BLaER1 (cell line): Measurements from ENCODE around the gene DIP2A.

ENCODE experiments used
- H3K27ac ChIP-seq: shearing (Covaris generic); formaldehyde crosslinking; 2 replicates; pipeline ENCODE4 v1.8.1; 2022
- H3K27me3 ChIP-seq: shearing (Covaris generic); formaldehyde crosslinking; 2 replicates; pipeline ENCODE4 v1.8.1; 2022
- H3K36me3 ChIP-seq: shearing (Covaris generic); formaldehyde crosslinking; 2 replicates; pipeline ENCODE4 v1.8.1; 2022
- H3K4me1 ChIP-seq: shearing (Covaris generic); formaldehyde crosslinking; 2 replicates; pipeline ENCODE4 v1.8.1; 2022
- H3K4me2 ChIP-seq: shearing (Covaris generic); formaldehyde crosslinking; 2 replicates; pipeline ENCODE4 v1.8.1; 2022
- H3K4me3 ChIP-seq: shearing (Covaris generic); formaldehyde crosslinking; 2 replicates; pipeline ENCODE4 v1.8.1; 2022
- H3K9ac ChIP-seq: shearing (Covaris generic); formaldehyde crosslinking; 2 replicates; pipeline ENCODE4 v1.8.1; 2022
- H3K9me3 ChIP-seq: shearing (Covaris generic); formaldehyde crosslinking; 2 replicates; pipeline ENCODE4 v1.8.1; 2022
- H4K20me1 ChIP-seq: shearing (Covaris generic); formaldehyde crosslinking; 2 replicates; pipeline ENCODE4 v1.8.1; 2022
- Cebpa-rat ChIP-seq: shearing (Covaris generic); IDR thresholded peaks from 2 replicates; pipeline ENCODE4 v1.8.1; 2022

Gene DIP2A

GRCh38 chr21:46540087-46540710 is 81.5 kb downstream of the DIP2A start:
- Histone ChIP-seq H3K4me3 (no peak overlapping the region), H3K4me2 (no peak overlapping the region), H3K27me3 (no peaks in the 10 kb centered on the region), H3K9me3 (no peaks in the 10 kb centered on the region), H4K20me1 (no peaks in the 10 kb centered on the region), H3K4me1 (no peaks in the 10 kb centered on the region), H3K9ac (no peak overlapping the region), H3K36me3 (peaks cover 98% of the 10 kb centered on the region), H3K27ac (no peak overlapping the region)
- TF ChIP-seq Cebpa-rat: no peak

GRCh38 chr21:46542588-46543124 is 84.0 kb downstream of the DIP2A start:
- H3K9ac ChIP-seq: no peak overlapping the region
- H3K4me3 ChIP-seq: no peak overlapping the region
- no peak overlapping the region for H3K4me2 ChIP-seq
- no peaks in the 10 kb centered on the region for H3K4me1 ChIP-seq
- no peaks in the 10 kb centered on the region for H4K20me1 ChIP-seq
- peaks cover 99% of the 10 kb centered on the region for H3K36me3 ChIP-seq
- TF ChIP-seq Cebpa-rat: no peak
- H3K27ac ChIP-seq: no peak overlapping the region
- no peaks in the 10 kb centered on the region for H3K27me3 ChIP-seq
- no peaks in the 10 kb centered on the region for H3K9me3 ChIP-seq

- Histone ChIP-seq H3K36me3 (peaks cover 99% of the 10 kb centered on the region), H3K27ac (no peak overlapping the region), H3K27me3 (no peaks in the 10 kb centered on the region), H3K9me3 (no peaks in the 10 kb centered on the region; the same call in 1 of the 2 replicates), H4K20me1 (no peaks in the 10 kb centered on the region), H3K4me3 (no peak overlapping the region), H3K9ac (no peak overlapping the region), H3K4me2 (no peak overlapping the region), H3K4me1 (no peaks in the 10 kb centered on the region)
- no peak for TF ChIP-seq Cebpa-rat
Observed at GRCh38 chr21:46543306-46543705, 84.6 kb downstream of the DIP2A start.

- no peak overlapping the region for H3K9ac ChIP-seq
- no peak overlapping the region for H3K4me3 ChIP-seq
- no peak overlapping the region for H3K4me2 ChIP-seq
- no peaks in the 10 kb centered on the region for H4K20me1 ChIP-seq
- H3K9me3 ChIP-seq: no peaks in the 10 kb centered on the region; the same call in 1 of the 2 replicates
- no peak overlapping the region for H3K27ac ChIP-seq
- H3K27me3 ChIP-seq: no peaks in the 10 kb centered on the region
- no peaks in the 10 kb centered on the region for H3K4me1 ChIP-seq
- TF ChIP-seq Cebpa-rat: no peak
- peaks cover 99% of the 10 kb centered on the region for H3K36me3 ChIP-seq
Observed at GRCh38 chr21:46544003-46544402, 85.3 kb downstream of the DIP2A start.

- H3K27me3 ChIP-seq: no peaks in the 10 kb centered on the region
- H3K27ac ChIP-seq: no peak overlapping the region
- H3K9ac ChIP-seq: no peak overlapping the region
- no peak for TF ChIP-seq Cebpa-rat
- no peaks in the 10 kb centered on the region for H4K20me1 ChIP-seq
- H3K4me2 ChIP-seq: no peak overlapping the region
- H3K36me3 ChIP-seq: peaks cover 97% of the 10 kb centered on the region
- no peaks in the 10 kb centered on the region for H3K4me1 ChIP-seq
- no peaks in the 10 kb centered on the region; the same call in 1 of the 2 replicates for H3K9me3 ChIP-seq
- H3K4me3 ChIP-seq: no peak overlapping the region
Observed at GRCh38 chr21:46544824-46545223, 86.1 kb downstream of the DIP2A start.

- H3K4me2 ChIP-seq: no peak overlapping the region
- H3K4me1 ChIP-seq: no peaks in the 10 kb centered on the region
- no peaks in the 10 kb centered on the region; the same call in 1 of the 2 replicates for H3K9me3 ChIP-seq
- H3K9ac ChIP-seq: no peak overlapping the region
- H3K27me3 ChIP-seq: no peaks in the 10 kb centered on the region
- no peaks in the 10 kb centered on the region for H4K20me1 ChIP-seq
- H3K4me3 ChIP-seq: no peak overlapping the region
- TF ChIP-seq Cebpa-rat: no peak
- H3K27ac ChIP-seq: no peak overlapping the region
- H3K36me3 ChIP-seq: peaks cover 97% of the 10 kb centered on the region
Observed at GRCh38 chr21:46545363-46545762, 86.7 kb downstream of the DIP2A start.

- Histone ChIP-seq H3K27me3 (no peaks in the 10 kb centered on the region), H3K27ac (no peak overlapping the region), H3K4me3 (no peak overlapping the region), H3K4me1 (no peaks in the 10 kb centered on the region), H3K9me3 (no peaks in the 10 kb centered on the region; the same call in 1 of the 2 replicates), H3K9ac (no peak overlapping the region), H3K36me3 (peaks cover 98% of the 10 kb centered on the region), H4K20me1 (no peaks in the 10 kb centered on the region), H3K4me2 (no peak overlapping the region)
- no peak for TF ChIP-seq Cebpa-rat
Observed at GRCh38 chr21:46545911-46546310, 87.2 kb downstream of the DIP2A start.

- Histone ChIP-seq H3K9ac (no peak overlapping the region), H3K4me1 (no peaks in the 10 kb centered on the region), H4K20me1 (no peaks in the 10 kb centered on the region), H3K9me3 (no peaks in the 10 kb centered on the region; the same call in 1 of the 2 replicates), H3K4me3 (no peak overlapping the region), H3K36me3 (peaks cover 94% of the 10 kb centered on the region), H3K4me2 (no peak overlapping the region), H3K27ac (no peak overlapping the region), H3K27me3 (no peaks in the 10 kb centered on the region)
- TF ChIP-seq Cebpa-rat: no peak
Observed at GRCh38 chr21:46546799-46547198, 88.1 kb downstream of the DIP2A start.

- no peak for TF ChIP-seq Cebpa-rat
- peaks cover 92% of the 10 kb centered on the region for H3K36me3 ChIP-seq
- H3K9ac ChIP-seq: no peak overlapping the region
- H3K4me2 ChIP-seq: no peak overlapping the region
- no peaks in the 10 kb centered on the region for H4K20me1 ChIP-seq
- no peaks in the 10 kb centered on the region for H3K27me3 ChIP-seq
- H3K9me3 ChIP-seq: no peaks in the 10 kb centered on the region; the same call in 1 of the 2 replicates
- H3K27ac ChIP-seq: no peak overlapping the region
- H3K4me3 ChIP-seq: no peak overlapping the region
- no peaks in the 10 kb centered on the region for H3K4me1 ChIP-seq
Observed at GRCh38 chr21:46549650-46550049, 91.0 kb downstream of the DIP2A start.

GRCh38 chr21:46550116-46550941 is 91.6 kb downstream of the DIP2A start:
- H3K36me3 ChIP-seq: peaks cover 91% of the 10 kb centered on the region
- H3K9ac ChIP-seq: no peak overlapping the region
- no peak for TF ChIP-seq Cebpa-rat

More at GRCh38 chr21:46550116-46550941, 91.6 kb downstream of the DIP2A start:
- no peaks in the 10 kb centered on the region for H3K27me3 ChIP-seq
- no peak overlapping the region for H3K4me3 ChIP-seq
- no peak overlapping the region for H3K27ac ChIP-seq
- no peaks in the 10 kb centered on the region; the same call in 1 of the 2 replicates for H3K9me3 ChIP-seq
- H3K4me1 ChIP-seq: no peaks in the 10 kb centered on the region
- H4K20me1 ChIP-seq: no peaks in the 10 kb centered on the region
- no peak overlapping the region for H3K4me2 ChIP-seq
